ENCODE data around the gene COLEC11.

- no peak for TF ChIP-seq CTCF (IDR thresholded peaks at IDR 0.05; ENCODE audit: poor library complexity)
- TF ChIP-seq EZH2 (IDR thresholded peaks at IDR 0.05; ENCODE audit: borderline replicate concordance): no peak
These were observed 78.2 kb downstream of the COLEC11 start for GRCh38 chr2:3672861-3673678.

Measured in hepatocyte (in vitro differentiated cells).